Neuron (in vitro differentiated cells): ENCODE measurements around the gene TBC1D16.

Experiments
- H2AFZ ChIP-seq: one replicate; pipeline ENCODE4 v1.6.1; 2013; ENCODE audit warnings: low read depth, mild to moderate bottlenecking, inconsistent platforms, low read length, moderate library complexity
- H3K27me3 ChIP-seq: one replicate; pipeline ENCODE4 v1.6.1; 2013; ENCODE audit warnings: low read length; ENCODE audit not compliant: insufficient read depth
- H3K36me3 ChIP-seq: one replicate; pipeline ENCODE4 v1.6.1; 2013; ENCODE audit warnings: low read length; ENCODE audit not compliant: insufficient read depth
- H3K4me1 ChIP-seq: one replicate; pipeline ENCODE4 v1.6.1; 2013; ENCODE audit warnings: low read length; ENCODE audit not compliant: insufficient read depth
- H3K4me3 ChIP-seq: 2 replicates; pipeline ENCODE4 v1.5.1; 2013; ENCODE audit warnings: mild to moderate bottlenecking, low read length, moderate library complexity
- H3K9me3 ChIP-seq: one replicate; pipeline ENCODE4 v1.6.1; 2013; ENCODE audit warnings: low read length

Gene TBC1D16

DNA sequence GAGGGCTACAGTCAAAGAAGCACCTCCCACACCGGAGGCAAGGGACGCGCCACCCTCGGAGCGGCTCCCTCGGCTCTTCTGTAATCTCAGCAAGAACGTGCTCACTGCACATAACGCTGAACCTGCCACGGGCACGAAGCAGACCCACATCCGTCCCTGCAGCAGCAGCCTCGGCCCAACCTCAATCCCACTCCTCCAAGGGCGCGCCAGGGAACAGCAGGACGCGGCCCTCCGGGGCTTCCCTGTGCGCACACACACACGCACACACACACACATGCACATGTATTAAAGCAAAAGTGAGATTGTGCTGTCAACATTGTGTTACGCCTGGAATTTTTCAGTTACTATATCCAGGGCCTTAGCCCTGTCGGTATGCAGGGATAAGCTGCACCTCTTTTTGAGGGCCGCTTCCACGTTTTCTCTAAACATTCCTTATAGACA lies 54.0 kb downstream of the TBC1D16 start:
- H3K4me3 ChIP-seq, result no peak overlapping the region
- no peak overlapping the region for H2AFZ ChIP-seq
- no peaks in the 10 kb centered on the region for H3K27me3 ChIP-seq
- peaks cover 10% of the 10 kb centered on the region for H3K4me1 ChIP-seq
- peaks cover 20% of the 10 kb centered on the region for H3K36me3 ChIP-seq
- H3K9me3 ChIP-seq, result no peaks in the 10 kb centered on the region

- peaks cover 8% of the 10 kb centered on the region for H3K4me1 ChIP-seq
- H3K36me3 ChIP-seq, result peaks cover 20% of the 10 kb centered on the region
- H3K27me3 ChIP-seq, result no peaks in the 10 kb centered on the region
- no peaks in the 10 kb centered on the region for H3K9me3 ChIP-seq
- H3K4me3 ChIP-seq, result no peak overlapping the region
- H2AFZ ChIP-seq, result no peak overlapping the region
Observed at GRCh38 chr17:79981090-79981489, 54.6 kb downstream of the TBC1D16 start.

DNA sequence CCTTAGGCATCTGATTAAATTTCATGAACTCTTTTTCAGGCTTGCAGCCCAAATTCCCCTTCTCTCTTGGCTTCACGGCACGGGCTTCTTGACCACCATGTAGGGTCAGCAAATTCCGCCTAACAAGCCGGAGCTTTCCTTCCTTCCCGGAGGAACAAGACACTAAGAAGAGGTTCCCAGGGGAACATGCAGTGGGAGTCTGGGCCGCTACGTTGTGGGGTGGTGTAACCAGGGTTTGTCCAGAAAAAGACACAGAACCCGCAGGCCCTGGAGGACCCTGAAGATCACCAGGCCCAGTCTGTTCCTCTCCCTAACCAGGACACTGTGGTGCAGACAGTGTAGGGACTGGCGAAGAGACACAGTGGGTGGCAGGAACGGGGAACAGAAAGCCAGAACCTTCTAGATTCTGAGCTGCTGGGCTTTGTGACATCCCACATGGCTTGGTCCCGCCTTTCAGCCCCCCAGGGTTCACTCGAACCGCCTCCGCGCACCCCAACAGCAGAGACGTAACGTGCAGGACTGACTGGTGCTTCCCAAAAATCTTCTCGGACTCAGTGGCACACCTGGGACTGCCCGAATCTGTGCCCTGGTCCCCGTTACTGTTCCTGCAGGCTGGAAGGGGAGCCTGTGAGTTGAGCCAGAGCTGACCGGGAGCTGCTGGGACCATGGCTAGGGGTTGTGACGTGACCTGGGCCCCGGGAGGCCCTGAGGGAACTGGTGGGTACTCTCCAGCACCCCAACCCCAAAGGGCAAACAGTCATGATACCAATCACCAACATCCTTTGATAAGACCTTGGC lies 55.2 kb downstream of the TBC1D16 start:
- no peak overlapping the region for H3K4me3 ChIP-seq
- peaks cover 2% of the 10 kb centered on the region for H3K4me1 ChIP-seq
- no peak overlapping the region for H2AFZ ChIP-seq
- no peaks in the 10 kb centered on the region for H3K27me3 ChIP-seq
- no peaks in the 10 kb centered on the region for H3K9me3 ChIP-seq
- H3K36me3 ChIP-seq, result peaks cover 20% of the 10 kb centered on the region

DNA sequence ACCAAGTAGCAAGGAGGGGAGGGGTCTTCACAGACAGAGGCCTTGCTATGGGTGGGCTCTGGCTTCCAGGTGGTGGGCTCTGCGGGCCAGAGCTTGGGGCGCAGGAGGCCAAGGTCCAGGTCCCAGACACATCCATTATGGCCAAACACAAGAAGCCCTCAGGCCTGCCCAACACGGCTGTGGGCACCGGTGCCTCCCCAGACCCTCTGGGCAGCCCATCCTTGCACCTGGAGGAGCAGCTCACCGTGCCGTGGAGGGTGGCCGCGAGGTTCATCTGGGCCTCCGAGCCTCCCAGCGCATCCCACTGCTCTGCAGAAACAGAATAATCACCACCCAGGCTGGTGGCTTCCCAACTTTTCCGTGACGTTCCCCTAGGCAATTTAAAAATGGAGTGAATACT lies 55.9 kb downstream of the TBC1D16 start:
- Histone ChIP-seq H3K36me3 (peaks cover 20% of the 10 kb centered on the region), H3K4me3 (no peak overlapping the region), H3K4me1 (no peaks in the 10 kb centered on the region), H2AFZ (no peak overlapping the region), H3K9me3 (no peaks in the 10 kb centered on the region), H3K27me3 (no peaks in the 10 kb centered on the region)

DNA sequence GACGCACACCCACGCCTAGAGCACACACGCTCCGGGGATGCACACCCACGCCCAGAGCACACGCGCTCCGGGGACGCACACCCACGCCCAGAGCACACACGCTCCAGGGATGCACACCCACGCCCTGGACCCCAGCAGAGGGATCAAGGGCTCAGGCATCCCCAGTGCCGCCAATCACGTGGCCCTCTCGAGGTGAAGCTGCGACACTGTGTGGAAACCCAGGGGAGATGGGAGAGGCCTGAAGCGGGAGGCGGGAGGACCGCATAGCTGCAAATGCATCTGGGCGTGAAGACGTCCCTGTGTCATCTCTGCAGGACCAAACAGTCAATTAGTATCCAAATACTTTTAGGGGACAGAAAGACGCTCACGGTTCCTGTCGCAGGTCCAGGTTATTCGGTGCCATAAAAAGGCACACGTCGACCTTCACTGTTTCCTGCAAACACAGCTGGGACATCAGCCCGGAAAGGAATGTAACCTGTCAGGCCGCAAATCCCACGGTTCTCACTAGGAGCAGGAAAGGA lies 56.4 kb downstream of the TBC1D16 start:
- Histone ChIP-seq H3K9me3 (no peaks in the 10 kb centered on the region), H3K4me1 (no peaks in the 10 kb centered on the region), H3K36me3 (peaks cover 20% of the 10 kb centered on the region), H2AFZ (no peak overlapping the region), H3K4me3 (no peak overlapping the region), H3K27me3 (no peaks in the 10 kb centered on the region)

GRCh38 chr17:79978548-79978855 lies 57.2 kb downstream of the TBC1D16 start:
- H3K4me1 ChIP-seq, result peaks cover 3% of the 10 kb centered on the region
- no peaks in the 10 kb centered on the region for H3K27me3 ChIP-seq
- H3K36me3 ChIP-seq, result peaks cover 20% of the 10 kb centered on the region
- H2AFZ ChIP-seq, result no peak overlapping the region
- H3K9me3 ChIP-seq, result no peaks in the 10 kb centered on the region
- H3K4me3 ChIP-seq, result no peak overlapping the region

GRCh38 chr17:79977708-79978547 lies 57.7 kb downstream of the TBC1D16 start:
- Histone ChIP-seq H3K27me3 (no peaks in the 10 kb centered on the region), H3K36me3 (peaks cover 20% of the 10 kb centered on the region), H3K9me3 (no peaks in the 10 kb centered on the region), H2AFZ (no peak overlapping the region), H3K4me3 (no peak overlapping the region), H3K4me1 (peaks cover 3% of the 10 kb centered on the region)

DNA sequence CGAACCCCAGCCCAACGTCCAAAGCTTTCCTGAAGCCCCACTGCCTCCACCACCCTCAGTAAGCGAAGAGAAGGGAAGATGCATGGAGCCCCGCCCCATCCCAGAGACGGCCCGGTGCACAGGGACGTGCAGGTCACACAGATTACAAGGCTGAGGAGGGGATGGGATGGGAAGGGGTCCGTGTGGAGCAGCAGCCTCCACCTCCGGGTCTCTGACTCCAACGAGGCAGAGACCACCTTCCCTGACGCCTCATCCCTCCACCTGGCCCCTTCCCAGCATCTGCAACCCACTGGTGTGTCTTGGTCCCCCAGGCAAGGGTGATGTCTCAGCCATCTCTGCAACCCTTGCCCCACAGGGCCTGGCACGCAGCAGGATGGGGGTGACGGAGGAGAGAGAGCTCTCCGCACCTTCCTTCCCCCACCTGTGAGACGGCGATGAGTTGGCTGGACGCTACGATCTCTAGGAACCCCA lies 58.5 kb downstream of the TBC1D16 start:
- no peaks in the 10 kb centered on the region for H3K9me3 ChIP-seq
- no peaks in the 10 kb centered on the region for H3K27me3 ChIP-seq
- no peak overlapping the region for H2AFZ ChIP-seq
- H3K36me3 ChIP-seq, result peaks cover 24% of the 10 kb centered on the region
- H3K4me1 ChIP-seq, result peaks cover 3% of the 10 kb centered on the region
- H3K4me3 ChIP-seq, result no peak overlapping the region

- no peak overlapping the region for H3K4me3 ChIP-seq
- H2AFZ ChIP-seq, result no peak overlapping the region
- H3K4me1 ChIP-seq, result peaks cover 3% of the 10 kb centered on the region
- no peaks in the 10 kb centered on the region for H3K9me3 ChIP-seq
- peaks cover 24% of the 10 kb centered on the region for H3K36me3 ChIP-seq
- no peaks in the 10 kb centered on the region for H3K27me3 ChIP-seq
Observed at GRCh38 chr17:79976451-79976850, 59.2 kb downstream of the TBC1D16 start.

DNA sequence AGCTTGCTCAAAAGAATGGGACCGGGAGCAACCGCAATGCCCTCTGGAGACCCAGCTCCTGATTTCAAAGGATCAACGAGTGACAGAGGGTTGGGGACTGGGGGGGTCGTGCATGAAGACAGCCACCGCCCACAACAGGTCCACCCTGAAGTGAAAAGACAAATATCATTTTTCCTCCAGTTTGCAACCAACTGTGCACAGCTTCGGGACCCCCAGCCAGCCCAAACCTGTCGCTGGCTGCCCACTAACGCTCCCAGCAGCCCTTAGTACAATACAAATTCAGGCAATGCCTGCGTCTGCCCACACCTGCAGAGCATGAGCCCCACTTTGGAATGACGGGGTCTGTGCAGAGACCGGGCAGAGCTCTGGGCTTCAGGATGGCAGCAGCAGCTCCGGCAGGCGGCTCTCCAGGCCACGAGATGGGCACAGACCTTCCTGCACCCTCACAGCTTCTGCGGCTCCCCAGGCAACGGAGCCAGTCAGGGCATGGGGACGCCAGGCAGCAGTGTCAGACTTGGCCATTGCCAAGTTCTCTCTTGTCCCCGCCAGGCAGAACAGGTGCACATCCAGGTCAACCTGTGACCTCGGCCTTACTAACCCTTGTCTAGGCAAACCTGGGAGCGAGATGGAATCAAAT lies 60.1 kb downstream of the TBC1D16 start:
- Histone ChIP-seq H3K4me1 (peaks cover 3% of the 10 kb centered on the region), H3K4me3 (no peak overlapping the region), H3K27me3 (no peaks in the 10 kb centered on the region), H3K36me3 (peaks cover 20% of the 10 kb centered on the region), H3K9me3 (no peaks in the 10 kb centered on the region), H2AFZ (no peak overlapping the region)

DNA sequence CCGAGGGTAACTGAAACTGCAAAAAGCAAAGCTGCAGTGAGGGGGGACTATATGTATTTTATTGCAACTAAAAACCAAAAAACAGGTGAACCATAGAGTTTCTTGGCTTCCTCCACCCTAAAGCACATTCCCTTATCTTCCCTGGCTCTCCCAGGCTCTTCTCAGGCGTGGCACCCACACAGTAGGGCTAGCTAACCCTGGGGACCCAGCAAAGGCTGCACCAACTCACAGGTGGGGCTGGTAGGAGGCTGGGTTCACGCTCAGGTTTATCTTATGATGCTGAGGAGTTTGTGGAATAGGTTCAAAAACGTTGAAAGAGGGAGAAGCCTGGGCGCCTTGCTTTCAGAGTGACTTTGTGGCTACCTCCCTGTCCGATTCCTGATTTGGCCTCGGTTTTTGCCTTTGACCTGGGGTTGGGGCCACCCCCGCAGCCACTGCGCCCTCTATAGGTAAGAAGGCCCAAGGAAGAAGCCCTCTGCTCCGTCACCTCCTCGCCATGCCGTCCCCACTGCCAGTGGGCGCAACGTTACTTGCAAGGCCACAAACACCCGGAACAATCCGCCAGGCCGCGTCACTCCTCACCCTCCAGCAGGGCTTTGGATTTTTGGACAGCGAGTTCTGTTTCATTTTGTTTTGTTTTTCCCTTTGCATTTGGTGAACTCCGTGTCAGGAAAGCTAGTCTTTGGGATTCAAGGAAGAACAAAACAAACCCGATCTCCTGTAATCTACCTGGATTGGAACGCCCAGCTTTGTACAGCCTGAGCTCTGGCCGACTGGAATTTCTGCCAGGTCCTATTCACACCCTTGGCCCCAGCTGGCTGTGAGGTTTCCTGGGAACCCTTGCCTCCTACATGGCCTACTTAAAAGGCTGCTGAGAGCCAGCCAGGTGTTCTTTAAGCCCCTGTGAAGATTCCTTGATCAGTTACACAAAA lies 60.8 kb downstream of the TBC1D16 start:
- Histone ChIP-seq H2AFZ (no peak overlapping the region), H3K36me3 (peaks cover 18% of the 10 kb centered on the region), H3K27me3 (no peaks in the 10 kb centered on the region)

GRCh38 chr17:79971651-79972050 lies 64.0 kb downstream of the TBC1D16 start:
- Histone ChIP-seq H3K27me3 (no peaks in the 10 kb centered on the region), H3K9me3 (no peaks in the 10 kb centered on the region), H3K4me3 (no peak overlapping the region), H3K4me1 (peaks cover 3% of the 10 kb centered on the region), H2AFZ (no peak overlapping the region), H3K36me3 (peaks cover 7% of the 10 kb centered on the region)

More for the DNA sequence above, 60.8 kb downstream of the TBC1D16 start:
- Histone ChIP-seq H3K9me3 (no peaks in the 10 kb centered on the region), H3K4me3 (no peak overlapping the region), H3K4me1 (peaks cover 3% of the 10 kb centered on the region)
